HG02981 (cell line): ENCODE measurements around the gene HOXA9.
A peak's percentile ranks its signal among the peaks of the same experiment; 100 is the strongest.

ENCODE experiments used
- ATAC-seq: cut with Tn5 transposase; IDR thresholded peaks from one replicate; pipeline ENCODE4 v1.9.1; 2021; ENCODE audit warnings: mild to moderate bottlenecking, moderate library complexity; ENCODE audit not compliant: unreplicated experiment

HOXA9 gene

DNA sequence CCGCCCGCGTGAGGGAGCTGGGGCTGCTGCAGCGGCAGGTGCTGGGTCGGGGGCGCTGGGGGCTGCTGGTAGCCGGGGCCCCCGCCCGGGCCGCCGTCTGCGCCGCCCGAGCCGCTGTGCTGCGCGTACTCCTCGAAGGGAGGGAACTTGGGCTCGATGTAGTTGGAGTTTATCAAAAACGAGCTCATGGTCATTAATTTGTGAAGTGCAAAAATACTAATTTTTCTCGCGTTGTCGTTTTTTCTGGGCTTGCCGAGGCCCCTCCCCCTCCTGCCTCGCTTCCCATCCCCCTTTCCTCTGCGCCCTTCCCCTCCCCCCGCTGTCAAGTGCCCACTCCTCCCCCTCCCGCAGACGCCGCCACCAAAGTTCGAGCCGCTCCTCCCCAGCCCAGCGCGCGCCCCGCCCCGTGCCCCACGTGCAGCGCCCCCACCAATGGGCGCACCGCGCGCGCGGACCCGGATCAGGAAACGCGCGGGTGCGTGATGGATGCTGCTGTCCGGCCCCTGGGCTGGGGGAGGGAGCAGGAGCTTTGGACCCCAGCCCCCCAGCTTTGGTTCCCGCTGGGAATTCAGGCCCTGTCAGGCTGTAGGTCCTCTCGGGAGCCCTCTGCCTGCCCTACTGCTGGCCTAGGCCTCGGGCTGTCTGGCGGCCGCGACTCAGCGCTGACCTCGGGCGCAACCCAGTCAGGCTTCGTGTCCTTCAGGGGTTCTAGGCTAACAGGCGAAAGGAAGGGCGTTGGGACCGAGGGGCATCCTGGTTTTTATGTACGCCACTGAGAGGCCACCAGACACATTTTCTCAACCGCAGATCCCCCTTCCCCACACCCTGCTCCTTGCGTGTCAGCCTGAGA, 34.6 kb downstream of the HOXA9 start, which contains the start of gene HOXA4:
HOXA4 (minus strand) TSS at position 218 of the 850 bp plus-strand sequence; CDS start at position 194, 24 bp downstream.
- peak; percentile 50 for ATAC-seq

DNA sequence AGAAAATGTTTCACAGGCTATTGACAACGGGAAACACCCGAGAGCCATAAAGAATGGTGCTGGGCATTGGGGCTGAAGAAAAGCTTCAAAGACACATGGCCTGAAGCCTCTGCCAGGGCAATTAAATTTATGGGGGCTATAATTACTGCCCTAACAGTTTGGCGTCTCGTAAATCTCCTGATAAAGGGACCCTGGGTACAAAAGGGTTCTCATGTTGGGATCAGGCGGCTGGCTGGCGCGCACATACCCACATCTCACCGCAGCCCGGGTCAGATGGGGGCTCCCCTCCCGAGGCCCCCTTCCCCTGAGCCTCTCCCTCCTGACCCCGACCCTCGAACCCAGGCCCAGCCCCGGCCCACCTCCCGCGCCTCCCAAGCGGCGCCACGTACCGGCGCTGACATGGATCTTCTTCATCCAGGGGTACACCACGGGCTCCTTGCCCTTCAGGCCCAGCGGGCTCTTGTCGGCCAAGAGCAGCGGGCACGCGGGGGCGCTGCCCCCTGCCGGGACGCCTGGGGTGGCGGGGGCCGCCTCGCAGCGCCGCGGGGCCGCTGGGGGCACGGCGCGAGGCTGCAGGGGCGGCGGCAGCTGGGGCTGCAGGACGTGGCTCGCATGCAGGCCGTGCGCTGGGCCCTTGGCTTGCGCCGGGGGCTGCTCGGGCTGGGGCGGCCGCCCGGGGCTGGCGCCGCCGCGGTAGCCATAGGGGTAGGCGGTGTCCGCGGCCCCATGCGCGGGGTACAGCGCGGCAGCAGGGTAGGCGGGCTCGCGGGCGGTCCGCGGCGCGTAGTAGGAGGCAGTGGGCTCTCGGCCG, 35.4 kb downstream of the HOXA9 start:
- ATAC-seq, result no peak

DNA sequence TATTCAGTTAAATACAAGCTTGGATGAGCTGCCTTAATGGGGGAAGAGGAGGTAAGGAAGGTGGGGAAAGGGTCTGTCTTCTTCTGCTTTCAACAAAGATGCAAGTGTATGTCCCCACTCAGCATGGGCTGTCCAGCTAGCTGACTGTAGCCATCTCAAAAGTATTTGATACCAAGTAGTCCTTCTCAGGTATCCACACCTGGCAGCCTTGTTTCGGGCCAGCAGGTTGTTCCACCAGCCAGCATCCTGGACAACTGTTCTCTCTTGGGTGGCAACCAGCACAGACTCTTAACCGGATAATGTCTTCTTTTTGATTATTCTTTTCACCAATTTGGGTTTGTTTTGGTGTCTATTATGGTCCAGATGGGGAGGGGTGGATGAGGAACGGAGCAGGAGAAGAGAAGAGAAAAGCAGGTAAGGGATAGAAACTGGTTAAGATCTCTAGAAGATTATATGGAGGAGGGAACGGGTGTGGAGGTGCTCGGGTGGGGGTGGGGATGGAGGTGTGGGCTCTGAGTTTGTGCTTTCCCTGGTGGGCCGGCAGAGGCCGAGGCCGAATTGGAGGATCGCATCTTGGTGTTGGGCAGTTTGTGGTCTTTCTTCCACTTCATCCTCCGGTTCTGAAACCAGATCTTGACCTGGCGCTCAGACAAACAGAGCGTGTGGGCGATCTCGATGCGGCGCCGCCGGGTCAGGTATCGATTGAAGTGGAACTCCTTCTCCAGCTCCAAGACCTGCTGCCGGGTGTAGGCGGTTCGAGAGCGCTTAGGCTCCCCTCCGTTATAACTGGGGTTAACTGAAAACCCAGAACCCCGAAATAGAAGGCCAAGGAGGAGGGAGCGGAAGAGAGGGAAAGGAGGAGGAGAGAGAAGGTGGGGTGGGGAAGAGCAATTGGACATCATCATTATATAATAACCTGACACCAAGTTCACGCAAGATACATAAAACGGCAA, 36.3 kb downstream of the HOXA9 start:
- ATAC-seq, result no peak

DNA sequence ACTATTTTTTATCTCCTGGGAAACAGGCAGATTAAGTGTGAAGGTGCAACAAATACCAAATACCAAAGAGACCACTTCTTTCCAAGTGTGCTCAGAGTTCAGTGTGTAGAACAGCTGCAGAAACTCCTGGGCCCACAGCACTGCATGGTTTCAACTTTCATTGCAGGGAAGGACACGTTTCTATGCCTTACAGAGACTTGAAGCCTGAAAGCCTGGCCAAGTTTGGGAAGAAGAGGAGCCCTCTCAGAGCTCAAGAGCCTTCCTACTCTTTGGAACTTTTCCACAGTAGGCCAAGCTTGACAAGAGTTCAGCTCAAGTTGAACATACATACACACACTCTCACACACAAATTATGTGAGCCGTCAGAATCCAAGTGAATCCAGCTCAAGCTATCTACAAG, 37.3 kb downstream of the HOXA9 start:
- ATAC-seq, result no peak

DNA sequence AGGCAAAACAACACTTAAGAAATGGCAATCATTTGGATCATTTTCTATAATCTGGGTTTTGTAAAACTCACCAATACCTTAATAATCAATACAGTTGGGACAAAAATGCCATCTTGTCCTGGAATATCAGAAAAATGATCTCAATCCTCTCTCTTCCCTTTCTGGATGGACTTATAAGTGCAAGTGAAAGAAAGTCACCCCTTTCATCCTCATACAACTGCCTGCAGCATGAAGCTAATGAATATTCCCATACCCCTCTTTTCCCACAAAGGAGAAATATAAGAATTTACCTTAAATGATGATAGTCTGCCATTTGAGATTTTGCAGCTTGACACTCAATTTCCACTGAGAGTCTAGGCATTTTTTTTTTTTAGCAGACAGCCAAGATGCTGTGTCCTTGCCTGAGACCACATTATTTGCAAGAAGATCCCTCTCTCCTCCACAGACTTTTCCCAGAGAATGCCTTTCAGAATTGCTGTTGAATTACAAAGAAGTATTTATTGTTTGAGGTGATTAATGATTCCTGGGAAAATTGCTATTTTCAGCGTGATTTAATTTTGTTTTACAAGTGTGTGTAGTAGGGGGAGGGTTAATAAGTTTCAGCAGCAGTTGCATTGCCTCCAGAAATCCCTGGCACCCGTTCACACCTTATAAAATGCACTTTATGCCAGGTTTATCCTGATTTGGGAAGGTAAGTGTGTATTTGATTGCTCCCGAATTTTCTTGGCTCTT, 38.6 kb downstream of the HOXA9 start:
- no peak for ATAC-seq

DNA sequence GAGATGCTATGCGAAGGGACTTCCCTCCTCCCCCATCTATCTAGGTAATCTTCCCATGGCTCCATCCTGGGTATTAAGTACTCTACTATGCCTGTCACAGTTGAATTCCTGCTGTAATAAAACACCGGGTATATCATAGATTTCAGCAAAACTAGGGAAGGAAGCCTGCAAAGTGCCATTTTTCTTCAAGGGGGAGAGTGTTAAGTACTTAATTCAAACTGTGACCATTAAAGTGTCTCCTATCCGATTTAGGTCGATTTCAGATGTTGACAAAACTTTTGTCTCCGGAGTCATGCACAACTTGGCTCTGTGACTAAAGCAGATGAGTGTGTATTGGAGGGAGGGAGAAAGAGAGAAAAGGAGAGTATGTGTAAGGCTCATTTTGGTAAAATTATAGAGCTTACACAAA, 39.3 kb downstream of the HOXA9 start:
- no peak for ATAC-seq

DNA sequence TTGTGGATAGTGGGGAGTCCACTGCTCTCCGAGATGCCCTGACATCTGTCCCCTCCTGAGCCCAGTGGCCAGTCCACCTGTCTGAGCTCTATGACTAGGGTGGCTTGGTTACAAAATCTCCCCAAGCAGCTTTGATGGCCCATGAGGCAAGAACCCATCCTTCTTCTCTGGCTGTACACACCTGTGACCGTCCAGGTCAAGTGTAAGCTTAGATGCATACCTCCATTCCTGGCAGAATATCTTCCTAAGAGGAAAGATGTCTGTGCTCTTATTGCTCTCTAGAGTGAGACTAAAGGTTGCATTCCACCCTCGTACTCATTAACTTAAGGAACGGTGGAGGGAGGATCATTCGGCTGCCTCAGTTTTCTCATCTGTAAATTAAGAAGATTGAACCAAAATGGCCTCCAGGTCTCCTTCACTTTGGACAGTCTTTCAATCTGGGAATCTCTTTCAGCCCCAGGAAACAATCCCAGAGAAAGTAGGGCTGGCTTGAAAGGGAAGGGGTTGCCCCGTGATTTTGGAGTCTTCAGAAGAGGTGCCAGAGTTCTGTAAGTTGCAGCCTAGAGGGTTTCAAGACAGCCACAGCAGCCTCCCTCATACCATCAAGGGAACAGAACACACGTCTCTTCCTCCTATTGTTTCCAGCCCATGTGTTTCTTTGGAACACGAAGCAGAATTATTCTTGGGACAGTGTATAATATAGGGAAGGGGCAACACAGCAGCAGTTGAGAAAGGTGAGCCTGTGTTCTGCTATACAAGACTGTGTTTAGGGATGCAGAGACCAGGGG, 40.2 kb downstream of the HOXA9 start:
- no peak for ATAC-seq

DNA sequence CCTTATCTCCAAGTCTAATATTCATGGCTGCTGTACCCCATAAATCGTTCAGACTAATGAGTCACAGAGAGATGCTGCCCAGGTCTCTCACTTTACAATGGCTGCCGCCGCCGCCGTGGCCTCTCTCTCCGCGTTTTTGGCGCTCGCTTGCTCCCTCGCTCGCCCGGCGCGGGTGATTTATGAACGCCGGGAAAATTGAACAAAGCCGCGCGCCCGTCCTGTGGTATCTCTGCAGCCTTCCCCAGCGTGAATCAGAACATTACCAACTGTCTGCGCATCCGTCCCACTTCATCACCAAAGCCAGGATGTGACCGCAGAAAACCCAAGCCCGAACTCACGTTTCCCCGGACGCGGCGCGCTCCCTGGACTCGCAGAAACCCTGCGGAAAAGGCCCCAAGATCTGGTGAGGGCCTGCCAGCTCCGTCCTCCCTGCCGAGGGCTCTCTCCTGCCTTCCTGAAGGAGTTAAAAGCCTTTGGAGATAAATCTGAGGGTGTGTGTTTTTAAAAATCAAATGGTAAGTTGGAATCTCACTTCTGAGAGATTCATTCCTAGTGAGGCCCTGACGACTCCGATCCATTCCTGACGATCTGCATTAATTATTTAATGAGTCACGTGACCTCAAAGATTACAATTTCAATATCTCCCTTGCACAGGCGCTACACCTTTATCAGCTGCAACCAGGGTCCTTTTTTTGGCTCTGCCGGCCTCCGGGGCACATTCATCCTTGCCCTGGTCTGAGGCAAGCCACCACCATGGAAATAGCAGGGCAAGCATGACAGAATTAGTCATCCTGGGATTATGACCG, 41.0 kb downstream of the HOXA9 start:
- no peak for ATAC-seq

DNA sequence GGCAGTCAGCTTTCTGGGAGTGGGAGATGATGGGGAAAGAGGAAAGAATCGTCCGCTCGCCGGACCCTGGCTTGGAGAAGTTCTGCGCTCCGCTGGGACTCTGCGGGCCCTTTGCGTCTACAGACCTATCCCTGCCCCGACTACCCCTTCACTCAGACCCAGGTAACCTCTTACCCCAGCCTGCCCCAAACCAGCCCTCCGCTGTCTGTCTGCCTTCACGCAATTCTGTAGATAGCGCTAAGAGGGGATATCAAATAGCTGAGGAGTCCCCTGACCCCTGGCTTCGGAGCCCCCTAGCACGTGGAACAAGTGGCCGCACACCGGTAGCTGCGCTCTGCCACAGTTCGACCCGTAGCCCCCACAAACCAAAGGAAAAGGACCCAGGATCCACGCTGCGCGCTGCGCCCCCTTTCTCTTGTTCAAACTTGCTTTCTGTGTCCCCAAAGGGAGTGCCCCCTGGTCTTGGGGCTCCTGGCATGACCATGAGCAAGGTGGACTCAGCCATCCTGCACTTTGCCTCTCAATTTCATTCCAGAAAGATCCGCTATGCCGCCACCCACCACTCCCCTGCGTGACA, 41.8 kb downstream of the HOXA9 start:
- no peak for ATAC-seq

DNA sequence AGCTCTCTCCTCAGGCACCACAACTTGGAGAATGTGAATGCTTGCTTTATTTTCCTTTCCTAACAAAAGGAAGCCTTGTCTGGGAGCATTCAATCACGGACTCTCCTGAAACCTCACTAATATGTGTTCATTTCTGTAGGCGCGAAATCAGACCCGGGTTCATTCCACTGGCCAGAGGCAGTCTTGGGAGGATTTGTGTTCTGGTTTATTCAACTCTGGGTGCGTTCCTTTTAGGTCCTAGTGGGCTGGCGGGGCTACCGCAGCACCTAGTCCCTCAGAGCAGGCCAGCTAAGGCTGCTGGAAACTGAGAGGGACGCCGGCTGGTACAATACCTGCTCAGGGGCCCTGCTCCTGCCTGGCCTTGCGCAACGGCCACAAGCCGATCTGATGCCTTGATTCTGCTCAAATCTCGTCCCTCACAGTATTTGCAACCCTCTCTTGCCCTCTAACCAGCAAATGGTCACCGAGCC, 42.3 kb downstream of the HOXA9 start:
- no peak for ATAC-seq

DNA sequence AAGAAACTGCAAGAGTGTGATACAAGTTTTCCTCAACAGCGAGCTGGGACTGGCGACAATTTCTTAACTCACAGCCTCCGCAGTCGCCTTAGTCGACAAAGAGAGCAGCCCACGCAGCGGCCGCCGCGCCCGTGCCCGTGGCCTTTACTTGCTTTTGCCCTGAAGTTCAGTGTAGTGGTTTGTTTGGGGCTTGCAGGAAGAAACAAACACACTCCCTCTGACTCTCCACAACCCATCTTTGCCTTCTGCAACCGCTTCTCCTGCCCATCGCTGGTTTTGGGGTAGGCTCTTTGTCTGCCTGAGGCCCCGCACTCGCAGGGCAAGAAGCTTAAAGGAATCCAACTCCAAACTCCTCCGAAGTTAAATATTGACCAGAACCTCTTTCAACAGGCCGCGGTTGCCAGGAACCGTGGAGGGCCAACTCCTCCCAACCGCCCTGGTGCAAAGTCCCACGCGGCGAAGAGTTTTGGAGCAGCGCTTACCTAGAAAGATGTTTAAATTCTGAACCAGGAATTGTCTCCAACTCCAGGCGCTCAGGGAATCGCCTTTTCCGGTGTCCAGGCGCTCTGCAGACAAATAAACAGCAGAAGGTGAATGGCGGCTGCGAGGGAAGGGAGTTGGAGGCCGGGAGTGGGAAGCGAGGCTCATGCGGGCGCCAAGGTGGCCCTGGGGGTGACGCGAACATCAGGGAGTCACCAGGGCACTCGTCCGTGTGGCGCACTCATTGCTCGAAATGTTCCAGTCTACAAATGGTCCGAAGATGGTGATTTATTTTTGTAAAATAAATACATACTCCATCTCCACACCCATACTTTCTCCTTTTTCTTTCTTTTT, 43.0 kb downstream of the HOXA9 start:
- no peak for ATAC-seq

DNA sequence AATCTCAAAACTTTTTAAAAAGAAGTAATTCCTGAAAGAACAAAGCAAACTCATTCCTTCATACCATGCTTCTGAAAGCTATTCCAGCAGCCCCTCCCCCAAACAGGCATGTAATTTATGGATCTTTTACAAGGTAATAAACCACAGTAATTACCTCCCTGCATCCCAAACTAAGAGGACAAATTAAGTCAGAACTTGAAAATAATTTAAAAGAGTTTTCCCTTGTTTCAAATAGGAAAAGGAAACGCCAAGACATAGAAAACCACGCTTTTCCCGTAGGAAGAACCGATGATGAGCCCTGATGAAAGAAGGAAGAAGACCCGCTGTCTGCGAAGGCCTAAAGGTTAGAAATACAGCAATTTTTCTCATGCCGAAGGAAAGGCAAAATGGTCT, 43.7 kb downstream of the HOXA9 start:
- no peak for ATAC-seq

DNA sequence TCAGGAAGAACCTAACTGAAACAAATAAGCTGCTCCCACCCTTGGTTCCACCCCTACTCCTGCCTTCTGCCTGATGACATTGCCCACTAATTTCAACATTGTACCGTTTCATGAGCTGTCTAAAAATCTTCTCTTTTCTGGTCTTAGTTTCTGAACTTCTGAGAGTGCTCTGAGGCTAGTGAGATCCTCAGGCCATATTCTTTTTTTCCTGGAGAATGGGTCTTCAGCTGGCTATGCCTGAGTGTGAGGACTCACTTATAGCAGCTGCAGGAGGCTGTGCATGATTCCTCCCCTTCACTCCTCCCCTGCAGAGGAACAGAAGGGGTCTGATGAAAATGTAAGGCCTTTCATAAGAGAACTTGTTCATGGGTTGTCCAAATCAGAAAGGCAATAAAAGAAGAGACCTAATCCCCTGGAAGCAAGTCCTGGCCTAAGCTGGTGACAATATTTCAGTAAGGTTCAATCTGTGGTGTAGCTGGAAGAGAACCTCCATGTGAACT, 45.9 kb downstream of the HOXA9 start:
- no peak for ATAC-seq

DNA sequence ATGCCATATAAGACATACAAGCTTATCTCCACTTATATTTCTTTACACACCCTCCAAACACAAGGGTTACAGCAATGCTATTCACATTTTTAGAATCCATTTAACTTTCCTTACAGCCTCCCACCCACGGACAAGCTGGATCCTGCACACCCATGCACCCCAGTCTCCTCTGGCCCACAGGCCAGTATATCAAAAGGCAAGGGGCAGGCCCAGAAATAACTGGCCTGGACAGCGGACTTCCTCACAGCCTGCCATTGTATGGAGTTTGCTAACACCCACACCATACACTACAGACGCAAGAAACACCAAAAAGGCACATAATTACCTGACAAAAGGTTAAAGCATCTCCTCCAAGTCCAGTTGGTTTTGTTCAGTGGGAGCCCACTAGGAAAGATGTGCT, 46.8 kb downstream of the HOXA9 start:
- no peak for ATAC-seq

DNA sequence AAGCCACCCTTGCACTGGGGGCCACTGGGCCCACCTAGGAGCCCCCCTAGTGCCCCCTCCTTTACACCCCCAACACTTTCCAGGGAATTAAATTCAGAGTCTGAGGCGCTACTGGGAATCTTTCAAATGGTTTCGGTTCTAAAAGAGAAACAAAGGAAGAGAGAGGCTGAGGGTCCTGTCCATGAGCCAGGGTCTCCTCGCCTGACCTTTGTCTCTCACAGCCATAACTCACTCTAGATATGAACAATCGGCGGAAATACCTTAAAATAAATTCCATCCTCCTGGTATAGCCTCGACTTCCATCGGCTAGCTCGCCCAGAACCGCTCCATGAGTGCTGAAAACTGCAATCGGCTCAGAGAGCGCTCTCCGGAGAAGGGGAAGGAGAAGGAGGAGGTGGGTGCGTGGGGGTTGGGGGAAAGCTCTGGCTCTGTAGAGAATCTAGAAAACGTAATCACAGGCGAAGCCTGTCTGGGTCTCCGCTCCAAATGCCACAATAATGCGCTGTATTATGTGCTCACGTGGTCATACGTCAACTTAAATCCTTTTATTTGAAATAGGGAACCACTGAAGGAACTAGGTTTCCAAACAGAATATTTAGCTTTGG, 47.3 kb downstream of the HOXA9 start:
- ATAC-seq, result no peak

DNA sequence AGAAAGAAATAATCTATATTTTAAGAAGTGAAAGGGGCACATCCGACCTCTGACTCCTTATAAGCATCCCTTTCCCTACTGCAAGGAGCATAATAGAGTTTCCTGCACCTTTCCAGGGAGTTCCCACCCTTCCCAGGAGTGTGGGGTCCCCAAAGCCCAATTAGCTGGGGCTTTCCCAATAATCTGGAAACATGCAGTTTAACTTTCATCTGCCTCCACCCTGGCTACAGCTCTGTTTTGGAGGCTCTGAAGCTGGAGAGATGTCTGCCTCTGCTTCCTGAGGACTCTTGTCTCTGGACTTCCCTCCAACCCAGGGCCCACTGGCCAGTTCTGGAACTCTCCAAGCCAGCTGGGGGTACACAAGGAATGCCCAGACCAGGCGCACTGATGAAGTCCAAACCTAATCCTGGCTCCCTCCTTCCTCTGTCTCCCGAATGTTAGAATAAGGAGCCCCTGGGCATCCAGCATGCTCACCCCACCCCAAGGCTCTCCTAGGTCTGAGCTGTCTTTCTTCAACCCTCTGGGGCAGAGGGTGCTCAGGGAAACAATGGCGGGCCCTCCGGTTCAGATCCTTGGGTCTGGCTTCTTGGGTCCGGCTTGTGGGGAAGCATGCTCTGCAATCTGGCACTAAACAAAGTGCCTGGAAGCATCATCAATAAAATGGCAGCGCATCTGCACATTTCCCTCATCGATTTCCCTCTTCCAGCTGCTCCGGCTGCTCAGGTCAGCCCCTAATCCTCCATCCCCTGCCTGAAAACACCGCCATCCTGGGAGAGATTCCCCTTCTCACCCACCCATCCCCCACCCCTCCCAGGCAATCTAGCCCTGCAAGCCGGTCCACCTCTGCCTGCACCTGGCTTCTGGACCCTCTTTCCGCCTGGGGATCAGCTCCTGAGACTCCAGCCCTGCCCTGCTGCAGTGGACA, 48.1 kb downstream of the HOXA9 start:
- ATAC-seq, result no peak
